Nephron (organoid): ENCODE results near the gene NCBP2L.

ENCODE experiments used
- H3K27ac Mint-ChIP-seq, 3 experiments: 2 replicates each; pipeline ENCODE4 v1.8.0; 2020; ENCODE audit warnings: mixed read lengths in 3 of 3, mild to moderate bottlenecking in 2 of 3, moderate library complexity in 1 of 3
- H3K27me3 Mint-ChIP-seq: 2 replicates; pipeline ENCODE4 v1.8.0; 2021; ENCODE audit warnings: low read depth, mild to moderate bottlenecking, moderate library complexity, mixed read lengths
- H3K36me3 Mint-ChIP-seq: 2 replicates; pipeline ENCODE4 v1.8.0; 2020; ENCODE audit warnings: low read depth, mixed read lengths
- H3K4me1 Mint-ChIP-seq: 2 replicates; pipeline ENCODE4 v1.8.0; 2020; ENCODE audit warnings: mixed read lengths
- H3K4me3 Mint-ChIP-seq, 3 experiments: 2 replicates each; pipeline ENCODE4 v1.8.0; 2020; ENCODE audit warnings: mild to moderate bottlenecking in 3 of 3, mixed read lengths in 3 of 3, moderate library complexity in 2 of 3
- H3K9me3 Mint-ChIP-seq: 2 replicates; pipeline ENCODE4 v1.8.0; 2020; ENCODE audit warnings: mixed read lengths
- CTCF ChIP-seq, 3 experiments: fragments of 200-600 bp; sonication (generic); IDR thresholded peaks; one replicate each; pipeline ENCODE4 v1.5.0; 2021; ENCODE audit warnings: antibody characterized with exemption in 3 of 3; ENCODE audit not compliant: unreplicated experiment in 3 of 3

Gene NCBP2L

GRCh38 chrX:107829878-107830277 lies 52.3 kb downstream of the NCBP2L start:
- peak overlapping the region in 2 of 3 experiments; percentile 48 to 56 for H3K27ac Mint-ChIP-seq
- peaks cover 2% of the 10 kb centered on the region for H3K27me3 Mint-ChIP-seq
- no peaks in the 10 kb centered on the region for H3K36me3 Mint-ChIP-seq
- H3K9me3 Mint-ChIP-seq, result peaks cover under 1% of the 10 kb centered on the region
- no peak for TF ChIP-seq CTCF (IDR thresholded peaks at IDR 0.05; ENCODE audit: unreplicated experiment in 3 of 3)
- no peak overlapping the region for H3K4me3 Mint-ChIP-seq
- peaks cover 35% of the 10 kb centered on the region for H3K4me1 Mint-ChIP-seq

- H3K4me3 Mint-ChIP-seq, result peak overlapping the region in 1 of 3 experiments; percentile 36
- H3K4me1 Mint-ChIP-seq, result peaks cover 27% of the 10 kb centered on the region
- H3K27ac Mint-ChIP-seq, result peak overlapping the region in 2 of 3 experiments; percentile 42 to 56
- no peaks in the 10 kb centered on the region for H3K27me3 Mint-ChIP-seq
- H3K9me3 Mint-ChIP-seq, result no peaks in the 10 kb centered on the region
- TF ChIP-seq CTCF (IDR thresholded peaks at IDR 0.05; ENCODE audit: unreplicated experiment in 3 of 3), result no peak
- no peaks in the 10 kb centered on the region for H3K36me3 Mint-ChIP-seq
Observed at GRCh38 chrX:107831071-107831730, 53.7 kb downstream of the NCBP2L start.

- no peak for TF ChIP-seq CTCF (IDR thresholded peaks at IDR 0.05; ENCODE audit: unreplicated experiment in 3 of 3)
- H3K36me3 Mint-ChIP-seq, result no peaks in the 10 kb centered on the region
- H3K27ac Mint-ChIP-seq, result no peak overlapping the region
- H3K9me3 Mint-ChIP-seq, result no peaks in the 10 kb centered on the region
- H3K27me3 Mint-ChIP-seq, result no peaks in the 10 kb centered on the region
- no peak overlapping the region for H3K4me3 Mint-ChIP-seq
- H3K4me1 Mint-ChIP-seq, result peaks cover 14% of the 10 kb centered on the region
Observed at GRCh38 chrX:107834275-107835201, 57.0 kb downstream of the NCBP2L start.

DNA sequence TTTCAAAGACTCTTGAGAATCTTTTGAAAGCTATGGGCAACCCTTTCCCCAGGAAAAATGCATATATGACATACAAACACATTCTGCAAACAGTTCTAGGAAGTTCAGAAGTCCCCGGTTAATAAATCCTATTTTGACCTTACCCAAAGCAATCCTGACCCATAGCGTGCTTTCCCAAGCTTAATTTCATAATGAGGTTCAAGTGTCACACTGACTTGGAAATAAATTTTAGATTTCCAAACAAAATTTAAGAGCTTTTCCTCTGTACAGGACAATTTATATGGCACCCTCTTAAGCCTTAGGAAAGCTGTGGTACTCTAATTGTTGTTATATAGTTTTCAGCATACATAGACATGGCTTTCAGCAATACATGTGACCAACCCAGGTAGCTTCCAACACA lies 59.4 kb downstream of the NCBP2L start:
- H3K4me1 Mint-ChIP-seq, result no peaks in the 10 kb centered on the region
- no peak overlapping the region for H3K27ac Mint-ChIP-seq
- no peaks in the 10 kb centered on the region for H3K9me3 Mint-ChIP-seq
- no peaks in the 10 kb centered on the region for H3K27me3 Mint-ChIP-seq
- H3K4me3 Mint-ChIP-seq, result no peak overlapping the region
- H3K36me3 Mint-ChIP-seq, result peaks cover 8% of the 10 kb centered on the region
- TF ChIP-seq CTCF (IDR thresholded peaks at IDR 0.05; ENCODE audit: unreplicated experiment in 3 of 3), result no peak

- H3K4me1 Mint-ChIP-seq, result peaks cover 11% of the 10 kb centered on the region
- no peak overlapping the region for H3K4me3 Mint-ChIP-seq
- TF ChIP-seq CTCF (IDR thresholded peaks at IDR 0.05; ENCODE audit: unreplicated experiment in 3 of 3), result no peak
- no peaks in the 10 kb centered on the region for H3K9me3 Mint-ChIP-seq
- peaks cover 8% of the 10 kb centered on the region for H3K36me3 Mint-ChIP-seq
- no peaks in the 10 kb centered on the region for H3K27me3 Mint-ChIP-seq
- H3K27ac Mint-ChIP-seq, result no peak overlapping the region
Observed at GRCh38 chrX:107840971-107841370, 63.4 kb downstream of the NCBP2L start.
